Fibroblast of lung (primary cell): ENCODE results near the gene TICAM2. TPM values are rescaled to one million over a fixed set of nuclear protein-coding genes. Genes with fewer than 3 reads are reported as not detected.

Experiments
- DNase-seq, 2 donors: peaks; one replicate each; pipeline versions ENCODE4 v3.0.0 to v3.0.0-alpha.2; 2010; ENCODE audit warnings: low read depth in 2 of 2
- H2AFZ ChIP-seq: 2 replicates; pipeline ENCODE4 v1.5.1; 2012; ENCODE audit warnings: low read length, control low read depth, inconsistent platforms
- H3K27ac ChIP-seq: 2 replicates; pipeline ENCODE4 v1.5.1; 2011; ENCODE audit warnings: low read length, control low read depth; ENCODE audit not compliant: insufficient read depth
- H3K27me3 ChIP-seq: 2 replicates; pipeline ENCODE4 v1.5.1; 2011; ENCODE audit warnings: mild to moderate bottlenecking, low read length; ENCODE audit not compliant: control insufficient read depth, insufficient read depth
- H3K36me3 ChIP-seq: 2 replicates; pipeline ENCODE4 v1.5.1; 2011; ENCODE audit warnings: low read length; ENCODE audit not compliant: control insufficient read depth, insufficient read depth
- H3K4me1 ChIP-seq: 2 replicates; pipeline ENCODE4 v1.5.1; 2011; ENCODE audit warnings: low read length; ENCODE audit not compliant: control insufficient read depth, insufficient read depth; ENCODE audit errors: extremely low read depth
- H3K4me2 ChIP-seq: 2 replicates; pipeline ENCODE4 v1.5.1; 2011; ENCODE audit warnings: low read length, control low read depth; ENCODE audit not compliant: insufficient read depth; ENCODE audit errors: extremely low read depth
- H3K4me3 ChIP-seq, 4 experiments: fragments of 200-600 bp in 1 of 4; sonication (generic) in 1 of 4; replicated peaks in 1 of 4; 2 replicates each; pipeline ENCODE4 v1.5.1; 2011 to 2016; ENCODE audit warnings: low read length in 4 of 4, low read depth in 3 of 4, mild to moderate bottlenecking in 3 of 4, control low read depth in 2 of 4, inconsistent platforms in 1 of 4, mixed read lengths in 1 of 4; ENCODE audit not compliant: insufficient read depth in 1 of 4; ENCODE audit errors: control extremely low read depth in 1 of 4
- H3K79me2 ChIP-seq: 2 replicates; pipeline ENCODE4 v1.5.1; 2012; ENCODE audit warnings: mild to moderate bottlenecking, low read length, inconsistent platforms; ENCODE audit not compliant: control insufficient read depth, insufficient read depth
- H3K9ac ChIP-seq: 2 replicates; pipeline ENCODE4 v1.5.1; 2011; ENCODE audit warnings: mild to moderate bottlenecking, low read length, control low read depth; ENCODE audit not compliant: insufficient read depth
- H3K9me3 ChIP-seq: 2 replicates; pipeline ENCODE4 v1.5.1; 2012; ENCODE audit warnings: low read depth, low read length; ENCODE audit not compliant: control insufficient read depth, insufficient read depth
- H4K20me1 ChIP-seq: 2 replicates; pipeline ENCODE4 v1.5.1; 2011; ENCODE audit warnings: low read length; ENCODE audit not compliant: control insufficient read depth, insufficient read depth; ENCODE audit errors: extremely low read depth
- CTCF ChIP-seq, 2 donors: IDR thresholded peaks in 1 of 2; conservative IDR thresholded peaks in 1 of 2; 1 replicate in 1 of 2; 2 replicates in 1 of 2; pipeline ENCODE4 v1.5.1; 2011 to 2012; ENCODE audit warnings: low read length in 2 of 2, control low read depth in 1 of 2, inconsistent platforms in 1 of 2, low read depth in 1 of 2, mild to moderate bottlenecking in 1 of 2
- EZH2 ChIP-seq: IDR thresholded peaks from 2 replicates; pipeline ENCODE4 v1.5.1; 2012; ENCODE audit warnings: low read length, control low read depth, mild to moderate bottlenecking; ENCODE audit errors: missing control alignments
- polyA plus RNA-seq, 2 donors: library from polyadenylated mRNA; depleted of rRNA in 1 of 2; stranded (reverse) in 1 of 2; unstranded in 1 of 2; fragments of >200 nt; gene quantifications; 2 replicates each; pipeline ENCODE4 v1.2.1, GENCODE V29; 2011 to 2012; ENCODE audit warnings: missing spikeins in 1 of 2
- total RNA-seq: library from RNA; depleted of rRNA; stranded (reverse); fragments of >200 nt; gene quantifications from 2 replicates; pipeline ENCODE4 v1.2.1, GENCODE V29; 2014

Gene TICAM2
- total and polyA plus RNA-seq, 2 donors (not counting 1 experiment from before 2014, with no cell fraction given): 8.8 to 10.3 TPM

- DNase-seq: no peak
- Histone ChIP-seq H3K27ac (no peak overlapping the region), H3K36me3 (no peaks in the 10 kb centered on the region), H3K27me3 (no peaks in the 10 kb centered on the region), H3K4me1 (peaks cover 9% of the 10 kb centered on the region), H3K9ac (no peak overlapping the region), H3K4me2 (no peak overlapping the region), H3K79me2 (no peaks in the 10 kb centered on the region), H4K20me1 (no peaks in the 10 kb centered on the region), H2AFZ (no peak overlapping the region), H3K4me3 (no peak overlapping the region), H3K9me3 (no peaks in the 10 kb centered on the region)
- TF ChIP-seq CTCF (conservative IDR thresholded peaks at IDR 0.05 in 1 of 2, IDR thresholded peaks at IDR 0.05 in 1 of 2; ENCODE audit: low read depth in 1 of 2, low read length in 2 of 2): no peak
- no peak for TF ChIP-seq EZH2
These were observed 46.0 kb downstream of the TICAM2 start for GRCh38 chr5:115556276-115556675.

GRCh38 chr5:115555084-115555633 lies 47.1 kb downstream of the TICAM2 start:
- H4K20me1 ChIP-seq: no peaks in the 10 kb centered on the region
- no peaks in the 10 kb centered on the region for H3K9me3 ChIP-seq
- no peak overlapping the region for H3K4me2 ChIP-seq
- no peak overlapping the region for H3K9ac ChIP-seq
- no peak overlapping the region for H3K4me3 ChIP-seq
- H3K4me1 ChIP-seq: peaks cover 9% of the 10 kb centered on the region
- TF ChIP-seq CTCF (conservative IDR thresholded peaks at IDR 0.05 in 1 of 2, IDR thresholded peaks at IDR 0.05 in 1 of 2; ENCODE audit: low read depth in 1 of 2, low read length in 2 of 2) (no peak), EZH2 (no peak)
- H3K36me3 ChIP-seq: no peaks in the 10 kb centered on the region
- no peak overlapping the region for H3K27ac ChIP-seq
- no peaks in the 10 kb centered on the region for H3K79me2 ChIP-seq
- DNase-seq: no peak
- no peak overlapping the region for H2AFZ ChIP-seq
- no peaks in the 10 kb centered on the region for H3K27me3 ChIP-seq

DNA sequence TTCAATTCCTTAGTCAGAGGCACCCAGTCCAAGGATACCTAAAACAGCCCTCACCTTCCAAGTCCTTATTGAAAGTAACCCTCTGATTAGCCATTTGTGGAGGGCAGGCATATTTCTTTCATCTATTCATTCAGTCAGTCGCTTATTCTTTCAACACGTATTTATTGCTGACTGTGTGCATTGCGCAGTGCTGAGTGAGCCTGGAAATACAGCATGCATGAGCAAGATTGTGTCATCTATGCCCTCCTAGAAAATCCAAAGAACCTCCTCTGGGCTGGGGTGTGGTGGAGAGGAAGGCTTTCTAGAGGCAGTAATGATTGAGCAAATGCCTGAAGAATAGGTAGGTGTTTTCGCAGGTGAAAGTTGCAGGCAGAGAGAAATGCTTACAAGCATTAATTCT lies 49.2 kb downstream of the TICAM2 start:
- H3K4me1 ChIP-seq: peaks cover 2% of the 10 kb centered on the region
- no peak overlapping the region for H3K4me3 ChIP-seq
- H3K36me3 ChIP-seq: no peaks in the 10 kb centered on the region
- peak in 1 of 2 donors; percentile 39 for DNase-seq
- H3K9me3 ChIP-seq: no peaks in the 10 kb centered on the region
- H3K27ac ChIP-seq: no peak overlapping the region
- no peak overlapping the region for H3K4me2 ChIP-seq
- TF ChIP-seq EZH2 (no peak), CTCF (conservative IDR thresholded peaks at IDR 0.05 in 1 of 2, IDR thresholded peaks at IDR 0.05 in 1 of 2; ENCODE audit: low read depth in 1 of 2, low read length in 2 of 2) (no peak)
- H2AFZ ChIP-seq: no peak overlapping the region
- no peaks in the 10 kb centered on the region for H3K79me2 ChIP-seq
- H3K9ac ChIP-seq: no peak overlapping the region
- no peaks in the 10 kb centered on the region for H4K20me1 ChIP-seq
- H3K27me3 ChIP-seq: no peaks in the 10 kb centered on the region
